Kidney tubule cell (primary cell): ENCODE measurements around the gene RBM25.
"Not testable (repeated sequence)": the region's sequence is repeated elsewhere in the genome, so short reads cannot be mapped to it uniquely, and the experiment has no call there.

Experiments used
- DNase-seq: peaks from one replicate; pipeline ENCODE4 v3.0.0-alpha.2; 2018; ENCODE audit warnings: low spot score

Gene RBM25

GRCh38 chr14:73168691-73169090 lies 110.4 kb downstream of the RBM25 start:
- DNase-seq = no peak

- DNase-seq = not testable (repeated sequence)
Measured at GRCh38 chr14:73169855-73170254, 111.5 kb downstream of the RBM25 start.

DNA sequence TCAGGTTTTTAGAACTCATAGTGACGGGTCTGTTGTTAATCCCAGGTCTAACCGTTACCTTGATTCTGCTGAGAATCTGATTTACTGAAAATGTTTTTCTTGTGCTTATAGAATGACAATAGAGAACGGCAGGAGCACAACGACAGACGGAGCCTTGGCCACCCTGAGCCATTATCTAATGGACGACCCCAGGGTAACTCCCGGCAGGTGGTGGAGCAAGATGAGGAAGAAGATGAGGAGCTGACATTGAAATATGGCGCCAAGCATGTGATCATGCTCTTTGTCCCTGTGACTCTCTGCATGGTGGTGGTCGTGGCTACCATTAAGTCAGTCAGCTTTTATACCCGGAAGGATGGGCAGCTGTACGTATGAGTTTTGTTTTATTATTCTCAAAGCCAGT lies 112.4 kb downstream of the RBM25 start:
- no peak for DNase-seq

DNA sequence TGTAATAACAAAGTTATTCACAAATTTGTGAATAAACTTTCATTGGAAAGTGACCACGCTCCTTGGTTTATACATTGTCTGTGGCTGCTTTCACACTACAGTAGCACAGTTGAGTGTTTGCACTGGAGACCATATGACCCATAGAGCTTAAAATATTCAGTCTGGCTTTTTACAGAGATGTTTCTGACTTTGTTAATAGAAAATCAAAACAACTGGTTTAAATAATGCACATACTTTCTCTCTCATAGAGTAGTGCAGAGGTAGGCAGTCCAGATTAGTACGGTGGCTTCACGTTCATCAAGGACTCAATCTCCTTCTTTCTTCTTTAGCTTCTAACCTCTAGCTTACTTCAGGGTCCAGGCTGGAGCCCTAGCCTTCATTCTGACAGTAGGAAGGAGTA lies 114.2 kb downstream of the RBM25 start:
- no peak for DNase-seq

GRCh38 chr14:73173092-73173735 lies 114.9 kb downstream of the RBM25 start:
- DNase-seq = peak; percentile 35
